Measurements from ENCODE around the gene IL17RA.

The IL17RA gene

GRCh38 chr22:17093081-17093480, 8.3 kb downstream of the IL17RA start:
- TF ChIP-seq, protein P1, sequence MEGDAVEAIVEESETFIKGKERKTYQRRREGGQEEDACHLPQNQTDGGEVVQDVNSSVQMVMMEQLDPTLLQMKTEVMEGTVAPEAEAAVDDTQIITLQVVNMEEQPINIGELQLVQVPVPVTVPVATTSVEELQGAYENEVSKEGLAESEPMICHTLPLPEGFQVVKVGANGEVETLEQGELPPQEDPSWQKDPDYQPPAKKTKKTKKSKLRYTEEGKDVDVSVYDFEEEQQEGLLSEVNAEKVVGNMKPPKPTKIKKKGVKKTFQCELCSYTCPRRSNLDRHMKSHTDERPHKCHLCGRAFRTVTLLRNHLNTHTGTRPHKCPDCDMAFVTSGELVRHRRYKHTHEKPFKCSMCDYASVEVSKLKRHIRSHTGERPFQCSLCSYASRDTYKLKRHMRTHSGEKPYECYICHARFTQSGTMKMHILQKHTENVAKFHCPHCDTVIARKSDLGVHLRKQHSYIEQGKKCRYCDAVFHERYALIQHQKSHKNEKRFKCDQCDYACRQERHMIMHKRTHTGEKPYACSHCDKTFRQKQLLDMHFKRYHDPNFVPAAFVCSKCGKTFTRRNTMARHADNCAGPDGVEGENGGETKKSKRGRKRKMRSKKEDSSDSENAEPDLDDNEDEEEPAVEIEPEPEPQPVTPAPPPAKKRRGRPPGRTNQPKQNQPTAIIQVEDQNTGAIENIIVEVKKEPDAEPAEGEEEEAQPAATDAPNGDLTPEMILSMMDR (conservative IDR thresholded peaks at IDR 0.05; ENCODE audit: low read depth, low read length) = no peak
- H3K4me3 ChIP-seq (ENCODE audit: low read length) = no peak overlapping the region
- no peak for DNase-seq (ENCODE audit: low read depth)

DNA sequence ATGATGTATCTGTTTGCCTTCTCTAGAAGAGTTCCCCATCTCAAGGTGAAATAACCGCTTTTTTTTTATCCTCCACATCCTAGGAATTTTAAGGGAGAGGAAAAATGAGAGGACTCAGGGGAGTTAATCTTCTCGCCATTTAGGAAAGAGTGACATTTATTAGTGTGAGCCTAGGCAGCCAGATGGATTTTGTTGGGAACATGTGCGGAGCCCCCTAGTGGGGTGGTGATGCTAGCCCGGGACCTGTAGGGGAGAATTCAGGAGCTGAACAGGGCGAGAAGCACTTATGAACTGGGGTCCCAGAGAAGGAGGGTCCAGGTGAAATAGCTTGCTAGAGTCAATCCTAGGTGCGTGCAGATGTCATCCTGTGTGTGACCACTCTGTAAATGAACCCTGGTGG, 10.7 kb downstream of the IL17RA start:
- DNase-seq (ENCODE audit: low read depth) = no peak
- H3K4me3 ChIP-seq (ENCODE audit: low read length) = no peak overlapping the region

DNA sequence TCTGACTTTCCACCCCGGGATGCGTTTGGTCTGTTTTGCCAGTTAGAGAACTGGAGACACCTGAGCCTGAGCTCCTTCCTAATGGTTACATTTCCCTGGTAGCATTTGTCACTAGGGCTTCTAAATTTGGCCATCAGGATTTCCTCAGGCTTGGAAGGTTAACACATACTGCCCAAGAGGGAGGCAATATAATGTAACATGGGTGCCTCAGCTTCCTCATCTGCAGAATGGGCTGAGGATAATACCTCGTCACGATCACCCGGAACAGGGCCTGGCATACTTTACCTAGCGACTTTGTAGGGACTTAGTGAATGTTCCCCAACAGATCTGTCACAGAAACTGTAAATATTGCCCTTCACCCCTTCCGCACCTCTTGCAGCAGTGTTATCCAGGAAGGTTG, 11.3 kb downstream of the IL17RA start:
- TF ChIP-seq, protein P1 (conservative IDR thresholded peaks at IDR 0.05; ENCODE audit: low read depth, low read length) = no peak
- no peak overlapping the region for H3K4me3 ChIP-seq (ENCODE audit: low read length)
- DNase-seq (ENCODE audit: low read depth) = no peak

More for the DNA sequence above, 10.7 kb downstream of the IL17RA start:
- TF ChIP-seq, protein P1 (conservative IDR thresholded peaks at IDR 0.05; ENCODE audit: low read depth, low read length) = peak; percentile 62

GRCh38 chr22:17097062-17097461, 12.3 kb downstream of the IL17RA start:
- TF ChIP-seq, protein P1 (conservative IDR thresholded peaks at IDR 0.05; ENCODE audit: low read depth, low read length) = no peak
- H3K4me3 ChIP-seq (ENCODE audit: low read length) = no peak overlapping the region

GRCh38 chr22:17097701-17098100, 12.9 kb downstream of the IL17RA start:
- no peak overlapping the region for H3K4me3 ChIP-seq (ENCODE audit: low read length)
- DNase-seq (ENCODE audit: low read depth) = no peak
- TF ChIP-seq, protein P1 (conservative IDR thresholded peaks at IDR 0.05; ENCODE audit: low read depth, low read length) = no peak

More at GRCh38 chr22:17097062-17097461, 12.3 kb downstream of the IL17RA start:
- no peak for DNase-seq (ENCODE audit: low read depth)

GRCh38 chr22:17098379-17098819, 13.6 kb downstream of the IL17RA start:
- no peak overlapping the region for H3K4me3 ChIP-seq (ENCODE audit: low read length)
- DNase-seq (ENCODE audit: low read depth) = no peak
- TF ChIP-seq, protein P1 (conservative IDR thresholded peaks at IDR 0.05; ENCODE audit: low read depth, low read length) = no peak

GRCh38 chr22:17100621-17101020, 15.8 kb downstream of the IL17RA start:
- no peak for DNase-seq (ENCODE audit: low read depth)
- no peak overlapping the region for H3K4me3 ChIP-seq (ENCODE audit: low read length)
- TF ChIP-seq, protein P1 (conservative IDR thresholded peaks at IDR 0.05; ENCODE audit: low read depth, low read length) = no peak

Measured in retinal pigment epithelial cell (primary cell).